Transverse colon (tissue), 4 donors: ENCODE data around the gene GADD45A.

Experiments
- EP300 ChIP-seq: sonication (generic); formaldehyde crosslinking; IDR thresholded peaks from one replicate; pipeline ENCODE4 v1.6.1; 2017; ENCODE audit warnings: antibody characterized with exemption, low read depth
- POLR2AphosphoS5 ChIP-seq, 3 donors: sonication (generic); formaldehyde crosslinking; IDR thresholded peaks; one replicate each; pipeline ENCODE4 v1.6.1; 2016; ENCODE audit warnings: antibody characterized with exemption in 3 of 3
- TF ChIP-seq, protein P1 (sequence below), 5 experiments: fragments of 200-600 bp in 3 of 5; fragments of 450-650 bp in 2 of 5; sonication (generic) in 3 of 5; IDR thresholded peaks; 1 replicate in 2 of 5; 2 replicates in 3 of 5; pipeline ENCODE4 v1.5.1; 2016 to 2017; ENCODE audit warnings: antibody characterized with exemption in 5 of 5, inconsistent platforms in 3 of 5, mild to moderate bottlenecking in 2 of 5, moderate library complexity in 1 of 5

DNA sequence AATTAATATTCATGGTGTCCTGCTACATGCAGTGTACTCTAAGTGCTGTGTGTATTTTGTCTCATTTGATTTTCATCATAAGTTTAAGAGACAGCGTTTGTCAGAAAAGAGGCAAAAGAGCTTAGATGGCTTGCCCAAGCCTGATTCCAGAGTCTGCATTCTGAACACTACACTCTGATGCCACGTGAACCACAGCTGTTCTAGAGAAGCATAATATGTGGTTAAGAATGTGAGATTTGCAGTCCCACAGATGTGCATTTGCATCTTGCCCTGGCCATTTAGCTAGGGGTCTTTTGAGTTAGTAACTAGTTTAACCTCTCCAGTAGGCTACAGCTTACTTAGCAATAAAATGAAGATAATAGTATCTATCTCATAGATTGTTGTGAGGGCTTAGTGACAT, 9.2 kb upstream of the GADD45A start:
- TF ChIP-seq EP300, result no peak
- TF ChIP-seq, protein P1, sequence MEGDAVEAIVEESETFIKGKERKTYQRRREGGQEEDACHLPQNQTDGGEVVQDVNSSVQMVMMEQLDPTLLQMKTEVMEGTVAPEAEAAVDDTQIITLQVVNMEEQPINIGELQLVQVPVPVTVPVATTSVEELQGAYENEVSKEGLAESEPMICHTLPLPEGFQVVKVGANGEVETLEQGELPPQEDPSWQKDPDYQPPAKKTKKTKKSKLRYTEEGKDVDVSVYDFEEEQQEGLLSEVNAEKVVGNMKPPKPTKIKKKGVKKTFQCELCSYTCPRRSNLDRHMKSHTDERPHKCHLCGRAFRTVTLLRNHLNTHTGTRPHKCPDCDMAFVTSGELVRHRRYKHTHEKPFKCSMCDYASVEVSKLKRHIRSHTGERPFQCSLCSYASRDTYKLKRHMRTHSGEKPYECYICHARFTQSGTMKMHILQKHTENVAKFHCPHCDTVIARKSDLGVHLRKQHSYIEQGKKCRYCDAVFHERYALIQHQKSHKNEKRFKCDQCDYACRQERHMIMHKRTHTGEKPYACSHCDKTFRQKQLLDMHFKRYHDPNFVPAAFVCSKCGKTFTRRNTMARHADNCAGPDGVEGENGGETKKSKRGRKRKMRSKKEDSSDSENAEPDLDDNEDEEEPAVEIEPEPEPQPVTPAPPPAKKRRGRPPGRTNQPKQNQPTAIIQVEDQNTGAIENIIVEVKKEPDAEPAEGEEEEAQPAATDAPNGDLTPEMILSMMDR (IDR thresholded peaks at IDR 0.05), result no peak
- no peak for TF ChIP-seq POLR2AphosphoS5 (IDR thresholded peaks at IDR 0.05)
